ENCODE results near the gene RALGPS1.
A peak's percentile ranks its signal among the peaks of the same experiment; 100 is the strongest.

The RALGPS1 gene

DNA sequence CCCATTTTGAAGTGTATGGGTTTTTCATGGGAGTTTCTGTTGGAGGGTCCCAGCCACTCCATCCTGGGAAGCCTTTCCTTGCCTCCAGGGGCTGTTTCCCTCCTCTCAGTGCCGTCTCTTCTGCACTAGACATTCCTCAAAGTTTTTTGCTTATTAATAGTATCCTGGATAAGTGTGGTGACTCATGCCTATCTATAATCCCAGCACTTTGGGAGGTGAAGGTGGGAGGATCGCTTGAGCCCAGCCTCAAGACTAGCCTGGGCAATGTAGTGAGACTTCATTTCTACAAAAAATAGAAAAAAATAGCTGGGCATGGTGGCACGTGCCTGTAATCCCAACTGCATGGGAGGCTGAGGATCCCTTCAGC lies 43.1 kb downstream of the RALGPS1 start:
- DNase-seq, result no peak

GRCh38 chr9:126959336-126959735 lies 44.8 kb downstream of the RALGPS1 start:
- no peak for DNase-seq

DNA sequence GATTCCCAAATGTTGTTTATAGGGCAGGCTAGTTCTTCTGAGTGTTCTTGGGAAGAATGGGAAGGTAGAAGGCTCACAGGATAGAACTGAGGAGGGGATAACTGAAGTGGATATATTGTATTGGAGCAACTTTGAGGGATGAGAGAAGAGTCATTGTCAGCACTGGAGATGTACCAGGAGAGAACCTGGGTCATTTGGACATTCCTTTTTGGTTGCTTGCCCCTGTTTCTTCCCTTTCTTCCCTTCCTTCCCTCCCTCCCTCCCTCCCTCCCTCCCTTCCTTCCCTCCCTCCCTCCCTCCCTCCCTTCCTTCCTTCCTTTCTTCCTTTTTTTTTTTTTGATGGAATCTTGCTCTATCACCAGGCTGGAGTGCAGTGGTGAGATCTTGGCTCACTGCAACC lies 45.3 kb downstream of the RALGPS1 start:
- no peak for DNase-seq

DNA sequence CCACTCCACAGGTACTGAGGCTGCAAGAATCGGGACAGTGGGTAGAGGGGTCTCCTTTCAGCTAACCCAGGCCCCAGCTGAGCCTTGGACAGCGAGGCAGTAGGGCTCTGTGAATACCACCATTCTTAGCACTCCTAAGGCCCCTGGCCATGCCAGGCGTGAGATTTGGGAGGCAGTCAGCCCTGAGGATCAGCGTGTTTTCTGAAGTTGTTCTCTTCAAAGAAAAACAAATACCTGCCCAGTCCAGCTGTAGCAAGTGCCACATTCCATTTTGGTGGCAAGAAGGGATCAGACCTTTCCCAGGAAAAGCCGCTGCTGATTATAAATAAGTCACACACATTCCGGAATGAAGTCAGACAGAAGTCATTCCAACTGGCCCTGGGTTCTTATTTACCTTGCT lies 47.8 kb downstream of the RALGPS1 start:
- no peak for DNase-seq

GRCh38 chr9:126965077-126965476 lies 50.5 kb downstream of the RALGPS1 start:
- DNase-seq, result no peak

DNA sequence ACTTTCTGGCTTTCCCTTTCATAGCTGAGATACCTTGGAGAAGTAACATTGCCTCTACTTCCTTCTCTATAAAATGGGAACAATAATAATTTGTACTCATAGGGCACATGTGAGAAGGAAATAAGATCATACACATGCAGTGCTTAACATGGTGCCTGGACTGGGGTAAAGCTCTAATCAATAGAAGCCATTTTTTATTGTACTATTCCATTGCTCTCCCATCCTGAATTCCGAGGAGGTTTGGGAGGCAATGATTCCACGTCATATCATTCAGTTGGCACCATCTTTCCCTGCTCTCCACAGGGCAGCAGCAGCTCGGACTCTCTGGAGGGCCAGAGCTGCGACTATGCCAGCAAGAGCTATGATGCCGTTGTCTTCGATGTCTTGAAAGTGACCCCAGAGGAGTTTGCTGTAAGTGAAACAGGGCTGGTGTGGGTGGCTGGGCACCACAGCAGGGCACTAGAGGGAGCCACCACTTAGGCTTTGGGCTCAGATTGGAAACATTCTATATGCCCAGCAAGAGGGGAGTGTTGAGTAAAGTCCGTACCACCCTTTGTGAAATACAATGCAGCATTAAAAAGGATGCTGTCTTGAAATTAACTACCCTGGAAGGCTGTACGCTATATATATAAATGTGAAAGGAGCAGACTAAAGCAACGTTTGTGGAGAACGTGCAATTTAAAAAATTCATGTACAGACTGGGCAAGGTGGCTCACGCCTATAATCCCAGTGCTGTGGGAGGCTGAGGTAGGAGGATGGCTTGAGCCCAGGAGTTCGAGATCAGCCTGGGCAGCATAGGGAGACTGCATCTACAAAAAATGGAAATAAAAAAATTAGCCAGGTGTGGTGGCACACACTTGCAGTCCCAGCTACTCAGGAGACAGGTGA lies 51.2 kb downstream of the RALGPS1 start:
- DNase-seq, result peak; percentile 28

GRCh38 chr9:126971261-126971660 lies 56.7 kb downstream of the RALGPS1 start:
- no peak for DNase-seq

GRCh38 chr9:126973651-126974529 lies 59.3 kb downstream of the RALGPS1 start:
- no peak for DNase-seq

- DNase-seq, result no peak
Measured at GRCh38 chr9:126974594-126974993, 60.0 kb downstream of the RALGPS1 start.

DNA sequence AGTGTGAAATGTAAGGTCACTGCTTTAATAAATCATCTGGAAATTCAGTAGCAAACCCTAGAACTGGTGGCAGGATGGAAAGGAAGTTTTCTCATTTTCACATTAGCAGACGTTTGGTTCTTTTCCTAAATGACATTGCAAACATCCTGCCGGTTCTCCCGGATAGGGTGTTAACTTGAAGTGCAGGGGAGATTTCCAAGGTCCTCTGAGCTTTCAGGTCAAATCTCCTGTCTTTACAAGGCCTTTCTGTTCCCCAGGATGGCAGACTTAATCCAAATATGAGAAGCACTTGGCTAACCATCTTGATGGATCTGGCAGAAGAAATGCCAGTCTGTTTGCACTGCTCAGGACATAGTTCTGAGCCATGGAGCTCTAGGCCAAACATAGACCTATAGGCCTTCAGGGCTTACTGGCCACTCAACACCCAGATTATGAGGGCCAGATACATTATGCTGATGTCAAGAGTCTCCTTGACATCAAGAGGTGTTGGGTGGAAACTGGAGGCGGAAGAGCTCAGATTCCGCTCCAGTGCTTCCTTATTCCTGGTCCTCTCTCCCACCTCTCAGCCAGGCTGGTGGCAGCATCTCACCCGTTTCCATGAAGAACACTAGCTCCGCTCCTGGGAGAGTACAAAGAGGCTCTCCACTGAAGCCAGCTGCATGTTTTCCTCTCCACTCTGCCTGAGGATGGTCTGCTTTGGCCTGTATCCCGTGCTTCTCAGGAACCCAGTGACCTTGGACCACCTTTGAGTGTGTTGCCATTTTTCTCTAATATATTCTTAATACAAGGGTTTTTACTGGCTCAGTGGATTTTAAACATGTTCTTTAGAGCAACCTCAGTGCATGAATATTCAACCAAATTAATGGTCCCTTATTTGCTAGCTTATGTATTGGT lies 61.0 kb downstream of the RALGPS1 start:
- DNase-seq, result no peak

- DNase-seq, result no peak
Measured at GRCh38 chr9:126979461-126979860, 64.9 kb downstream of the RALGPS1 start.

DNA sequence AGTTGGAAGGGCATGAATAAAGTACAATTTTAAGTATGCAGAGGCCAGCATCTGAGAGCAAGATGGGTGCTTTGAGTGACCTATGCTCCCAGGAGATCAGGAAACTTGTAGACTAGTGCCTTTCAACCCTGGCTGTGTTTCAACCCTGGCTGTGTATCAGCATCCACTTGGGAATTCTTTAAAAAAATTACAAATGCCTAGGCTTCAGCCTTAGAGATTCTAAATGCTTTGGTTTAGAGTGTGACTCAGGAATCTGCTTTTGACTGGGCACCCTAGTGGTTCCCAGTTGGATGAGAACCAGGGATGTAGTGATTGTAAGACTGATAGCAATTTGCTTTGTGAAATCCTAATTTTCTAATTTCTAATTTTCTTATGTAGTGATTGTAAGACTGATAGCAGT lies 65.6 kb downstream of the RALGPS1 start:
- no peak for DNase-seq

GRCh38 chr9:126981218-126981617 lies 66.6 kb downstream of the RALGPS1 start:
- DNase-seq, result no peak

- DNase-seq, result no peak
Measured at GRCh38 chr9:126982215-126983002, 67.8 kb downstream of the RALGPS1 start.

DNA sequence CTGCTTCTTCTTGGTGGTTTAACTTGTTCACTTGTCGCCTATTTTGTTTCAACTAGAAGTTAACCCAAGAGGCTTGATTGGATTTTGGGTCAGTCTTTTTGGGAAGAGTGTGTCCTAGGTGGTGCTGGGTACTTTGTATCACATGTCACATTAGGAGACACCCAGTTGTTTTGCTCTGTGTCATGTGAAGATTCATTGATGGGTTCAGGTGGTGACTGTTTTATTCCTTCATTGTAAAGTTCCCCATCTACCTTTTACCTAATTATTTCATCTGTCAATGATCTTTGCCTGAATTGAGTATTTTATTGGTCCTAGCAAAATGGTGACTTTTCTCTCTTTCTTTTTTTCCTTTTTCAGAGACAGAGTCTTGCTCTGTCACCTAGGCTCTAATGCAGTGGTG lies 69.2 kb downstream of the RALGPS1 start:
- DNase-seq, result no peak

GRCh38 chr9:126984969-126985368 lies 70.4 kb downstream of the RALGPS1 start:
- no peak for DNase-seq

DNA sequence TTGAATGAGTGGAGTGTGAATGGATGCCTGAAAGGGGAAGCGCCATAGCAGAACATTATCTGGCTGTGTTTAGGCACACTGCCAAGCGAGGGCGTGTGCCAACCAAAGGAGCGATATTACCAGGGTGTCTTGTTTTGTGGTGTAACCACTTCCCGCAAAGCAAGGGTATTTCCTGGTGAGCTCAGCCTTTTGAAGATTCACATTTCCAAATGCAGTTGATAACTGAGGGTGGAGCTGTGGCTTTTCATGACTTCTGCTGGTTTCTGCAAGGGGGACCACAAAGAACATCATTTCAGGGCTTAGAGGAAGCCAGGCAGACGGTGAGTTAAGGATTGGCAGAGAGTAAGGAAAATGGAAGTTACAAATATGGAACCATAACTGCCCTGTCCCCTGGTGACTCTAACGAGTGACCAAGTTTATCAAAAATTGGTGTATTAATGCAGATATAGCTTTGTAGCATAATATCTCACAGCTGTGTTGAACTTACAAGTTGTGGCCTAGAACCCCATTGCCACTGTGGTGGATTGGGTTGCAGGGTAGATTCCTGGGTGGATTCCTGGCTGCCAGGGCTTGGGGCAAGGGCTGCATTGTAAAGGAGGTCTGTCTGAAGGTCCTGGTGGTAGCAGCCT lies 71.4 kb downstream of the RALGPS1 start:
- DNase-seq, result no peak

- no peak for DNase-seq
Measured at GRCh38 chr9:126986506-126986951, 71.9 kb downstream of the RALGPS1 start.

DNA sequence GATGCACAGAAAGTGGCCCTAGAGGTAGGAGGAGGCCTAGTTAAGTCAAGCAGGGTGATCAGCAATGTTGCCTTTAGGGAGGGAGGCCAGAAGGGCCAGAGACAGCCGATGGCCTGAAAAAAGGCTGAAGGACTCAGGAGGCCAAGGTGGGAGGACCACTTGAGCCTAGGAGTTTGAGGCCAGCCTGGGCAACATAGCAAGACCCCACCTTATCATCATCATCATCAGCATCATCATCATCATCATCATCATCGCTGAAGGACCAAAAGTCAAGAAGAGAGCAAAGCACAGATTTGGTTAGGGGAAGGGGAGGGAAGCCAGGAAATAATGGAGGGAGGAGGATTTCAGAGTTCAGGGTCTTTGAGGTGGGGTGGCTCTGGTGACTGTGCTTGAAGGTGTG lies 74.3 kb downstream of the RALGPS1 start:
- no peak for DNase-seq

DNA sequence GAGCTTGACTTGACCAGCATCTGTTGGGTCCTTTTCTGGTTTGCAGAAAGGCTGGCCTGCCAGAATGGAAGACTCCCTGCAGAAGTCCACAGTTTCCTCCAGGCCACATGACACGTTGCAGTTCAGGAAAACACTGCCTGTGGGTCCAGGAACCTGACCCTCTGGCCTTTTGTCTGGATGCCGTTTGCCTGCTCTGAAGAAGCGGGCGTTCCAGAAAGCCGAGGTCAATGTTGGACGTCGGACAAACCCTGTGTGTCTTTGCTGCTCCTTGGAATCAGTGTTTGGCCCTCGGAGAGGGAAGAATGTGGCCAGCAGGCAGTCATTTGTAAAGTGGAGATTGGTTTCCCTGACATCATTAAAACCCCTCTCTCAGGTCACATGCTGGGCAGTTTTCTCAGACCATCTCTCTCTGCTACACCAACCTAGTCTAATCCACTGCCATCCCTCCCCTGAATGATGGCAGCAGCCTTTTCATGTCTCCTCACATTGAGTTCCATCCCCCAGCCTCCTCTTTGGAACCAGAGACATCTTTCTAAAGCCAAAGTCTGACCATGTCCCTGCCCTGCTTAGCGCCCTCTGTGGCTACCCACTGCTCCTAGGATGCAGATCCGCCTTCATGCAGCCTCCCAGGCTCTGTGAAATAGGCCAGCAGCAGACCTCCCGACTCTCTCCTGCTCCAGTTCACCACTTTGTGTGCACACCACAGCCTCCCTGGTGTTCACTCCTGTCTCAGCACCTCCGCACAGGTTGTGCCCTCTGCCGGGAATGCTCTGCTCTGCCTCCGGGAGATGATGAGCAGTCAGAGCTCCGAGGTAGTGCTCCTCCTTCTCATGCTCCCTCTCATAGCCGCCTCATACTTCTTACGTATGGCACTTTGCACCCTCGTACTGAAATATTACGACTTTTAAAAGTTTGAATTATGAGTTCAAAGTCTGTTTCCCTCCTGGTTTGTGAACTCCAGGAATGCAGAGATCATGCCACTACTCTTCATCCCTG lies 75.6 kb downstream of the RALGPS1 start:
- DNase-seq, result no peak
